HEK293 (cell line): ENCODE data around the gene GPR33.

Experiments used
- PRDM1 ChIP-seq: fragments of 450-650 bp; formaldehyde crosslinking; IDR thresholded peaks from 2 replicates; pipeline ENCODE4; 2016; ENCODE audit warnings: missing biosample characterization, missing genetic modification characterization
- ZNF274 ChIP-seq, 2 experiments: fragments of 200-500 bp in 1 of 2; fragments of 450-650 bp in 1 of 2; sonication (Bioruptor generic) in 1 of 2; formaldehyde crosslinking in 1 of 2; IDR thresholded peaks; 2 replicates each; pipeline versions ENCODE4 v1.5.1 to v1.6.1; 2014 to 2016; ENCODE audit warnings: borderline replicate concordance in 1 of 2, inconsistent platforms in 1 of 2, low read length in 1 of 2, missing biosample characterization in 1 of 2, missing genetic modification characterization in 1 of 2
- ZXDB ChIP-seq: fragments of 450-650 bp; formaldehyde crosslinking; IDR thresholded peaks from 2 replicates; pipeline ENCODE4 v1.5.1; 2016; ENCODE audit warnings: missing biosample characterization, missing genetic modification characterization
- TF ChIP-seq, protein P1 (sequence below): fragments of 450-650 bp; formaldehyde crosslinking; IDR thresholded peaks from 2 replicates; pipeline ENCODE4 v1.5.1; 2016; ENCODE audit warnings: missing biosample characterization, missing genetic modification characterization

DNA sequence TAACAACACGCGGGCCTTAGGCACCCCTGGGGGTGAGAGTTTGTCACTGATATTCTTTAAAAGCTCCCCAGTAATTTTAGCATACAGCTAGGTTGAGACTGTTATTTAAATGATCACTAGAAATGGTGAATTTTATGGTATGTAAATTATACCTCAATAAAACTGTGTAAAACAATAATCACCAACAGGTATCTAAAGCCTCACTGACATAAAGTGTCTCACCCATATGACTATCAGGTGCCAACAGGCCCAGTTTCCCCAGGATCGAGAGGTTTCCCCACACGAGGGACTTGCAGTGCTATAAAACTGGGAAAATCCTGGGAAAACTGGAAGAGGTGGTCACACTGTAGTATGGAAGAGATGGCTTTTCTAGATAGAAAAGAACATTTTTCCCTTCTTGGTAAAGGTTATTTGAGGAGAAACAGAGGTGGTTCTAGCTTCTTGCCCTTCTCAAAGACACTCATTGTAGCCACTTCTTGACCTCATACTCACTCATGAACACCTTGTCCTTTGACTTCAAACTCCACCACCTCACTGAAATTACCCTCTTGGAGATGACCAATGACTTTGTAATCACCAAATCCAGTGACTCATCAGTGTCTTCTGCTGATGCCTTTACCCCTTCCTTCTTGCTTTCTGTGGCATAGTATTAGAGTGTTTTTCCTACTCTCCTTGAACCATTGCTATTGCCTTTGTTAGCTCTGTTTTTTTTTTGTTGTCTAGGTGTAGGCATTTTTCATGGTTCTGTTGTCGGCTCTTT is 48.5 kb upstream of the GPR33 start:
- TF ChIP-seq ZNF274 (IDR thresholded peaks at IDR 0.05; ENCODE audit: low read length) (no peak), ZNF274 (tag by site-specific recombination; IDR thresholded peaks at IDR 0.05; ENCODE audit: borderline replicate concordance) (no peak), PRDM1 (tag by site-specific recombination) (no peak), ZXDB (tag by site-specific recombination) (no peak)
- TF ChIP-seq, protein P1, sequence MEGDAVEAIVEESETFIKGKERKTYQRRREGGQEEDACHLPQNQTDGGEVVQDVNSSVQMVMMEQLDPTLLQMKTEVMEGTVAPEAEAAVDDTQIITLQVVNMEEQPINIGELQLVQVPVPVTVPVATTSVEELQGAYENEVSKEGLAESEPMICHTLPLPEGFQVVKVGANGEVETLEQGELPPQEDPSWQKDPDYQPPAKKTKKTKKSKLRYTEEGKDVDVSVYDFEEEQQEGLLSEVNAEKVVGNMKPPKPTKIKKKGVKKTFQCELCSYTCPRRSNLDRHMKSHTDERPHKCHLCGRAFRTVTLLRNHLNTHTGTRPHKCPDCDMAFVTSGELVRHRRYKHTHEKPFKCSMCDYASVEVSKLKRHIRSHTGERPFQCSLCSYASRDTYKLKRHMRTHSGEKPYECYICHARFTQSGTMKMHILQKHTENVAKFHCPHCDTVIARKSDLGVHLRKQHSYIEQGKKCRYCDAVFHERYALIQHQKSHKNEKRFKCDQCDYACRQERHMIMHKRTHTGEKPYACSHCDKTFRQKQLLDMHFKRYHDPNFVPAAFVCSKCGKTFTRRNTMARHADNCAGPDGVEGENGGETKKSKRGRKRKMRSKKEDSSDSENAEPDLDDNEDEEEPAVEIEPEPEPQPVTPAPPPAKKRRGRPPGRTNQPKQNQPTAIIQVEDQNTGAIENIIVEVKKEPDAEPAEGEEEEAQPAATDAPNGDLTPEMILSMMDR (tag by site-specific recombination), result no peak
